H1 (cell line): Measurements from ENCODE around the gene ROR1. TPM values are rescaled to one million over a fixed set of nuclear protein-coding genes. Genes with fewer than 3 reads are reported as not detected.

Source experiments
- CTCF ChIA-PET: fragments of 300-600 bp; sonication (Branson Sonifier 250); formaldehyde crosslinking; loops from one replicate; lab custom pipeline; 2021; ENCODE audit not compliant: partially characterized antibody; lab: Charles Lee
- POLR2A ChIA-PET: fragments of 300-600 bp; sonication (Branson Sonifier 250); formaldehyde crosslinking; loops from one replicate; lab custom pipeline; 2021; ENCODE audit warnings: inconsistent platforms; ENCODE audit not compliant: partially characterized antibody; lab: Charles Lee
- DNase-seq, 2 experiments: peaks; one replicate each; pipeline versions ENCODE4 v3.0.0 to v3.0.0-alpha.2; 2010 to 2022; ENCODE audit warnings: low spot score in 2 of 2, low read depth in 1 of 2, mixed read lengths in 1 of 2
- FAIRE-seq: peaks from 2 replicates; lab custom pipeline; 2011; peaks lifted over from hg19 to GRCh38; lab: Jason Lieb, UNC
- H2AFZ ChIP-seq: 2 replicates; pipeline ENCODE4 v1.8.1; 2012; ENCODE audit warnings: low read length, inconsistent platforms
- H2AK5ac ChIP-seq: 2 replicates; pipeline ENCODE4 v1.6.1; 2013; ENCODE audit warnings: low read depth, low read length
- H2BK120ac ChIP-seq: replicated peaks from 2 replicates; pipeline ENCODE3; 2013; ENCODE audit warnings: low read depth, low read length, inconsistent platforms
- H2BK12ac ChIP-seq: 2 replicates; pipeline ENCODE4 v1.6.1; 2013; ENCODE audit warnings: low read depth, low read length
- H2BK15ac ChIP-seq: 2 replicates; pipeline ENCODE4 v1.6.1; 2013; ENCODE audit warnings: low read length
- H2BK20ac ChIP-seq: 2 replicates; pipeline ENCODE4 v1.6.1; 2013; ENCODE audit warnings: low read length
- H2BK5ac ChIP-seq: 2 replicates; pipeline ENCODE4 v1.6.1; 2013; ENCODE audit warnings: low read depth, low read length
- H3K14ac ChIP-seq: 2 replicates; pipeline ENCODE4 v1.6.1; 2013; ENCODE audit warnings: inconsistent platforms; ENCODE audit not compliant: insufficient read length
- H3K18ac ChIP-seq: 2 replicates; pipeline ENCODE4 v1.6.1; 2013; ENCODE audit warnings: low read length; ENCODE audit errors: extremely low read depth
- H3K23ac ChIP-seq: 2 replicates; pipeline ENCODE4 v1.6.1; 2013; ENCODE audit warnings: inconsistent platforms; ENCODE audit not compliant: insufficient read length
- H3K23me2 ChIP-seq: 2 replicates; pipeline ENCODE4 v1.6.1; 2013; ENCODE audit warnings: low read depth, low read length
- H3K27ac ChIP-seq: 2 replicates; pipeline ENCODE4 v1.6.1; 2011; ENCODE audit warnings: low read depth, low read length, inconsistent platforms
- H3K27me3 ChIP-seq, 4 experiments: replicated peaks in 1 of 4; 1 replicate in 1 of 4; 2 replicates in 3 of 4; pipeline versions ENCODE4 v1.6.1 to v1.8.1; 2011 to 2013; ENCODE audit warnings: low read length in 3 of 4, mild to moderate bottlenecking in 3 of 4, inconsistent platforms in 2 of 4, mixed read lengths in 2 of 4, moderate library complexity in 1 of 4; ENCODE audit not compliant: control insufficient read depth in 3 of 4, insufficient read depth in 3 of 4; ENCODE audit errors: extremely low read depth in 1 of 4
- H3K36me3 ChIP-seq, 4 experiments: 2 replicates each; pipeline versions ENCODE4 v1.6.1 to v1.8.1; 2011 to 2013; ENCODE audit warnings: mild to moderate bottlenecking in 4 of 4, low read length in 3 of 4, moderate library complexity in 2 of 4, control low read depth in 1 of 4, inconsistent platforms in 1 of 4; ENCODE audit not compliant: insufficient read depth in 4 of 4, control insufficient read depth in 2 of 4
- H3K4ac ChIP-seq: replicated peaks from 2 replicates; pipeline ENCODE3; 2013; ENCODE audit warnings: low read length, low read depth, mixed read lengths, inconsistent platforms; ENCODE audit not compliant: insufficient read length
- H3K4me1 ChIP-seq, 4 experiments: replicated peaks in 1 of 4; 1 replicate in 1 of 4; 2 replicates in 3 of 4; pipeline versions ENCODE4 v1.6.1 to v1.8.1; 2011 to 2013; ENCODE audit warnings: low read length in 3 of 4, inconsistent platforms in 2 of 4, mixed read lengths in 1 of 4; ENCODE audit not compliant: insufficient read depth in 4 of 4, control insufficient read depth in 3 of 4
- H3K4me2 ChIP-seq, 2 experiments: 2 replicates each; pipeline versions ENCODE4 v1.6.1 to v1.8.1; 2011 to 2013; ENCODE audit warnings: low read depth in 2 of 2, low read length in 2 of 2, control low read depth in 1 of 2, inconsistent platforms in 1 of 2, mild to moderate bottlenecking in 1 of 2; ENCODE audit not compliant: insufficient read depth in 1 of 2
- H3K4me3 ChIP-seq, 4 experiments: fragments of 200-600, 300-600 bp in 1 of 4; sonication (generic), shearing (Covaris generic), sonication (Bioruptor Twin) in 1 of 4; 2 replicates each; pipeline versions ENCODE4 v1.5.1 to v1.8.1; 2011 to 2016; ENCODE audit warnings: low read length in 4 of 4, low read depth in 3 of 4, control low read depth in 2 of 4, inconsistent platforms in 2 of 4, mild to moderate bottlenecking in 2 of 4, mixed read lengths in 1 of 4, moderate library complexity in 1 of 4; ENCODE audit not compliant: insufficient read depth in 2 of 4; ENCODE audit errors: extremely low read depth in 1 of 4
- H3K56ac ChIP-seq: replicated peaks from 2 replicates; pipeline ENCODE3; 2013; ENCODE audit warnings: low read depth, mild to moderate bottlenecking, mixed read lengths, low read length, inconsistent platforms; ENCODE audit not compliant: insufficient read length
- H3K79me1 ChIP-seq: 2 replicates; pipeline ENCODE4 v1.6.1; 2013; ENCODE audit warnings: low read depth, low read length, control low read depth
- H3K79me2 ChIP-seq, 2 experiments: 2 replicates each; pipeline versions ENCODE4 v1.6.1 to v1.8.1; 2012 to 2013; ENCODE audit warnings: low read length in 2 of 2, mild to moderate bottlenecking in 2 of 2, inconsistent platforms in 1 of 2; ENCODE audit not compliant: insufficient read depth in 2 of 2, control insufficient read depth in 1 of 2
- H3K9ac ChIP-seq, 4 experiments: replicated peaks in 1 of 4; 1 replicate in 1 of 4; 2 replicates in 3 of 4; pipeline versions ENCODE4 v1.6.1 to v1.8.1; 2011 to 2013; ENCODE audit warnings: low read depth in 3 of 4, low read length in 3 of 4, control low read depth in 2 of 4, mild to moderate bottlenecking in 2 of 4, moderate library complexity in 2 of 4, inconsistent platforms in 1 of 4; ENCODE audit errors: extremely low read depth in 1 of 4
- H3K9me3 ChIP-seq, 2 experiments: 2 replicates each; pipeline versions ENCODE4 v1.6.1 to v1.8.1; 2012 to 2013; ENCODE audit warnings: mild to moderate bottlenecking in 2 of 2, moderate library complexity in 2 of 2, control low read depth in 1 of 2, inconsistent platforms in 1 of 2, low read depth in 1 of 2, low read length in 1 of 2, mixed read lengths in 1 of 2; ENCODE audit not compliant: insufficient read depth in 2 of 2
- H4K20me1 ChIP-seq, 2 experiments: replicated peaks in 1 of 2; 2 replicates each; pipeline versions ENCODE3 to v1.8.1; 2011 to 2013; ENCODE audit warnings: inconsistent platforms in 2 of 2, low read length in 2 of 2, mild to moderate bottlenecking in 1 of 2; ENCODE audit not compliant: insufficient read depth in 2 of 2, control insufficient read depth in 1 of 2
- H4K5ac ChIP-seq: 2 replicates; pipeline ENCODE4 v1.6.1; 2013; ENCODE audit warnings: low read length, low read depth, mixed read lengths, inconsistent platforms; ENCODE audit not compliant: insufficient read length
- H4K8ac ChIP-seq: 2 replicates; pipeline ENCODE4 v1.8.0; 2013; ENCODE audit warnings: mild to moderate bottlenecking, moderate library complexity, low read length, inconsistent platforms; ENCODE audit not compliant: insufficient read depth; ENCODE audit errors: extremely low read depth
- H4K91ac ChIP-seq: replicated peaks from 2 replicates; pipeline ENCODE3; 2013; ENCODE audit warnings: low read length, mixed read lengths, inconsistent platforms; ENCODE audit not compliant: insufficient read length
- CEBPB ChIP-seq: IDR thresholded peaks from 2 replicates; pipeline ENCODE4 v1.6.1; 2012; ENCODE audit warnings: low read depth, low read length
- CHD1 ChIP-seq: IDR thresholded peaks from 2 replicates; pipeline ENCODE4 v1.6.1; 2012; ENCODE audit warnings: low read depth, low read length, improper control_type of control experiment
- EZH2 ChIP-seq: fragments of 200-600 bp; sonication (generic); IDR thresholded peaks from 2 replicates; pipeline ENCODE4 v1.7.1; 2012; ENCODE audit warnings: low read depth, mild to moderate bottlenecking, moderate library complexity, low read length, inconsistent platforms; ENCODE audit not compliant: severe bottlenecking
- GABPA ChIP-seq: IDR thresholded peaks from 2 replicates; pipeline ENCODE4 v1.6.1; 2011; ENCODE audit warnings: mild to moderate bottlenecking, low read length, moderate library complexity, borderline replicate concordance; ENCODE audit not compliant: insufficient read depth
- GTF2F1 ChIP-seq: IDR thresholded peaks from 2 replicates; pipeline ENCODE4 v1.6.1; 2012; ENCODE audit warnings: low read depth, low read length, improper control_type of control experiment, borderline replicate concordance
- JUND ChIP-seq: IDR thresholded peaks from 2 replicates; pipeline ENCODE4 v1.6.1; 2011; ENCODE audit warnings: mild to moderate bottlenecking, improper control_type of control experiment, low read length
- SIX5 ChIP-seq: IDR thresholded peaks from 2 replicates; pipeline ENCODE4 v1.6.1; 2011; ENCODE audit warnings: mild to moderate bottlenecking, low read depth, low read length
- SRF ChIP-seq: IDR thresholded peaks from 2 replicates; pipeline ENCODE4 v1.6.1; 2011; ENCODE audit warnings: mild to moderate bottlenecking, low read depth, low read length, moderate library complexity
- TAF1 ChIP-seq: IDR thresholded peaks from 2 replicates; pipeline ENCODE4 v1.6.1; 2011; ENCODE audit warnings: mild to moderate bottlenecking, low read depth, low read length
- TCF12 ChIP-seq: IDR thresholded peaks from 2 replicates; pipeline ENCODE4 v1.6.1; 2011; ENCODE audit warnings: low read depth, mild to moderate bottlenecking, low read length
- TEAD4 ChIP-seq: IDR thresholded peaks from 2 replicates; pipeline ENCODE4 v1.6.1; 2012; ENCODE audit warnings: low read depth, low read length, inconsistent platforms, mixed read lengths
- WGBS, 2 experiments: shearing (Covaris generic) in 1 of 2; methylation state at CpG; one replicate each; pipeline versions ENCODE4 v1.1.6 to v1.1.7; 2013 to 2015; ENCODE audit warnings: low lambda C conversion rate in 2 of 2, mixed read lengths in 2 of 2, inconsistent platforms in 1 of 2, low coverage in 1 of 2, missing lambda C conversion rate in 1 of 2; ENCODE audit not compliant: insufficient replicate concordance in 2 of 2, insufficient coverage in 1 of 2, insufficient read length in 1 of 2; ENCODE audit errors: extremely low coverage in 1 of 2, missing lambda C conversion rate in 1 of 2; 5-methylcytosine and 5-hydroxymethylcytosine counted together
- polyA plus RNA-seq, 7 experiments: library from polyadenylated mRNA; depleted of rRNA in 3 of 7; stranded (reverse) in 5 of 7; unstranded in 2 of 7; fragments of >200 nt in 5 of 7; fragments of 200-250 nt in 2 of 7; gene quantifications; 1 replicate in 5 of 7; 2 replicates in 1 of 7; 4 replicates in 1 of 7; pipeline versions ENCODE4 v1.2.1 to v1.2.3, GENCODE V29; 2011 to 2013; ENCODE audit warnings: missing spikeins in 2 of 7, mixed read lengths in 2 of 7
- total RNA-seq: library from RNA; stranded (reverse); fragmentation: NEBNext Ultra II Directional; extraction: Animal tissue kit (Norgen Biotek cat#: 25700); gene quantifications from 2 replicates; pipeline ENCODE4 v1.2.1, GENCODE V29; 2021
- TF ChIP-seq, protein P1 (sequence below): IDR thresholded peaks from 2 replicates; pipeline ENCODE4 v1.6.1; 2012; ENCODE audit warnings: inconsistent platforms
- TF ChIP-seq, protein P2 (sequence below): IDR thresholded peaks from 2 replicates; pipeline ENCODE4 v1.6.1; 2012; ENCODE audit warnings: inconsistent platforms

The ROR1 gene
- total and polyA plus RNA-seq, 2 of the 8 experiments (the other 6 are each of a cell fraction or from before 2014, with no cell fraction given) = 33.6 to 73.6 TPM

DNA sequence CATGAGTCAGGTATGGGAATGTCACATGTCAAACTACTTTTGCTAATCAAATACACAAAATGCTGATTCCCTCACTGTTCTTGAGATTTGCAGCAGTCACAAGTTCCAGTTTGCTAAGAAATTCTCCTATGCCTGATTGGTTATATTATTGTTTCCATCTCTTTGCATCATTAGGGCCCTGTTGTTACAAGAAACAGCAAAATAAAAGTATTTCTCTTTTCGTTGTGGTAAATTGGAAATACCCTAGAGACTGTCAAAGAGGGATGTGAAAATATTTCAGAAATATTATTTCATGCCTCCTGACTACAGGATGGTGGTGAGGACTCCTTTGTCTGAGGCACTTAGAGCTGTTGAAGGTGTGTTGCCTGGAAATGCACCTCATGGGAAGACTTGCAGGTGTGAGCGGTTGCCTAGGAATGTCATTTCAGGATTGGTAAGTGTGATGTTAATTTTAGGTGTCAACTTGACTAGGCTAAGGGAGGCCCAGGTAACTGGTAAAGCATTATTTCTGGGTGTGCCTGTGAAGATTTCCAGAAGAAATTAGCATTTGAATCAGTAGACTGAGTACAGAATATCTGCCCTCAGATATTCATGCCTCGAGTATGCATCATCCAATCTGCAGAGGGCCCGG is 117.4 kb downstream of the ROR1 start:
- Histone ChIP-seq H4K8ac (no peak overlapping the region), H3K27ac (no peak overlapping the region)

More for the DNA sequence above, 117.4 kb downstream of the ROR1 start:
- Histone ChIP-seq H3K23ac (no peak overlapping the region), H2BK15ac (no peak overlapping the region), H3K4me3 (no peak overlapping the region), H3K14ac (no peak overlapping the region), H4K20me1 (peaks cover 4 to 15% of the 10 kb centered on the region in 2 experiments), H3K79me1 (peaks cover 13% of the 10 kb centered on the region), H3K79me2 (peaks cover 2 to 99% of the 10 kb centered on the region in 2 experiments), H2AK5ac (no peak overlapping the region), H3K23me2 (no peaks in the 10 kb centered on the region), H3K4me2 (no peak overlapping the region), H3K9me3 (no peaks in the 10 kb centered on the region), H3K27me3 (no peaks in the 10 kb centered on the region), H2BK120ac (no peak overlapping the region), H3K56ac (no peak overlapping the region), H4K5ac (no peak overlapping the region), H3K9ac (no peak overlapping the region), H3K18ac (no peak overlapping the region), H2BK20ac (no peak overlapping the region), H3K4ac (no peak overlapping the region), H3K4me1 (peaks cover 0 to 21% (median 7%) of the 10 kb centered on the region in 4 experiments; a peak in 5 of 7 replicates), H2BK5ac (no peak overlapping the region), H3K36me3 (no peaks in the 10 kb centered on the region; a peak in 1 of 8 replicates), H2AFZ (no peak overlapping the region), H2BK12ac (no peak overlapping the region), H4K91ac (no peak overlapping the region)
- 69% methylated on average over 4 of the region's 4 CpGs; no CpG with 5 or more reads in 1 of the 2 experiments for WGBS, 2 experiments
- no peak for DNase-seq
- ChIA-PET CTCF (interaction anchor here (1.1 to 1.8 kb wide), 3 partner anchors 10 to 27 kb away, joined by 3 to 7 read pairs (median 4); no protein-coding TSS in a partner anchor), POLR2A (interaction anchor here (1.8 kb wide), 1 partner anchor 9 kb away, joined by 7 read pairs; no protein-coding TSS in a partner anchor)
- peak; percentile 71 for FAIRE-seq
- TF ChIP-seq EZH2 = no peak
- 0 out of 2 replicates have a peak, but pooled peaks have one; percentile 32 for TF ChIP-seq TCF12
- TF ChIP-seq CHD1 = no peak
- no peak for TF ChIP-seq SIX5
- TF ChIP-seq TAF1 = no peak
- no peak for TF ChIP-seq GABPA
- TF ChIP-seq, protein P1, sequence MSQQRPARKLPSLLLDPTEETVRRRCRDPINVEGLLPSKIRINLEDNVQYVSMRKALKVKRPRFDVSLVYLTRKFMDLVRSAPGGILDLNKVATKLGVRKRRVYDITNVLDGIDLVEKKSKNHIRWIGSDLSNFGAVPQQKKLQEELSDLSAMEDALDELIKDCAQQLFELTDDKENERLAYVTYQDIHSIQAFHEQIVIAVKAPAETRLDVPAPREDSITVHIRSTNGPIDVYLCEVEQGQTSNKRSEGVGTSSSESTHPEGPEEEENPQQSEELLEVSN = 0 out of 2 replicates have a peak, but pooled peaks have one; percentile 31
- TF ChIP-seq SRF = no peak
- peak; percentile 63 for TF ChIP-seq TEAD4
- no peak for TF ChIP-seq JUND
- TF ChIP-seq, protein P2, sequence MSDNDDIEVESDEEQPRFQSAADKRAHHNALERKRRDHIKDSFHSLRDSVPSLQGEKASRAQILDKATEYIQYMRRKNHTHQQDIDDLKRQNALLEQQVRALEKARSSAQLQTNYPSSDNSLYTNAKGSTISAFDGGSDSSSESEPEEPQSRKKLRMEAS = peak; percentile 45; the same call in 1 of the 2 replicates
- no peak for TF ChIP-seq CEBPB
- TF ChIP-seq GTF2F1 = no peak
